C4-2B (cell line): ENCODE results near the gene ALS2CL.

Experiments used
- ZFX ChIP-seq: fragments of 450-650 bp; IDR thresholded peaks from 2 replicates; pipeline ENCODE4 v1.6.1; 2017
- TF ChIP-seq, protein P1 (sequence below): fragments of 450-650 bp; conservative IDR thresholded peaks from 2 replicates; pipeline ENCODE4 v1.5.1; 2017; ENCODE audit warnings: mild to moderate bottlenecking

DNA sequence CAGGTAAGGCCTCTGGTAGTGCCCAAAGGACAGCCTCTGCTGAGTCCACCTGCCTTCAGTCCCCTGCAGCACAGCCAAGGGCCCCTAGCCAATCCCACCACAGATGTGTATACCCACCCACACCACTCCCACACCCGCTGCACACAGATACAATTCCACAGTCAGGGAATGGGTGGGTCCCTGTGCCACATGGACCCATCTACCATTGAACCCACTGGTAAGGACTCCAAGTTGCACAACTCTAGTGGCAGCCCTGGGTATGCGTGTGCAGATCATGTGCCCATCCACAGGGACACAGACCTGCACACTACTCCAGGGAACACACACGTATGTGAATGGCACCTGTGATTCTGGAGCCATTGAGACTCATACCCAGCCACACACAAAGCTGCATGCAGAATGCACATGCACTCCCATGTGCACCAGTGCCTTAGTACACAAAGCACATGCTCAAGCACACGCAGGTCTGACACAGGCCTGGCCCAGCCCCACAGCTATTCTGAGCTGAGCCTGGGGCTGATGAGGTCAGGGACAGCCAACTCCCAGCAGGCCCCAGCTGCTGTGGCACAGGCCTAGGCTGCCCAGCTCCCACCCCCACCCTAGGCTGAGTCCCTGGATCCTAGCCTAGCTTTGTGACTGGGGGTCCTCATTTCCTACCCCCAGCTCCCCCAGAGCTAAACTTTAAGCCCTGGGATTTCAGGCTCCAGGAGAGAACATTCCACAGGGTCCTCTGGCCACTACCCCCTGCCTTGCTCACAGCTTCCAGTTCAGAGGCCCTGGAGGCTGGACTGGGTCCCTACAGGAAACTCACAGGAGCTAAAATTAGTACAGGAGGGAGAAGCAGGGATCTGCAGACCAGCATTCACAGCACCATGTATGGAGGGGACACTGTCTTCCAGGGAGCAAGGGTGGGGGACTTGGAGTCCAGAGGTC is 2.7 kb upstream of the ALS2CL start:
- TF ChIP-seq, protein P1, sequence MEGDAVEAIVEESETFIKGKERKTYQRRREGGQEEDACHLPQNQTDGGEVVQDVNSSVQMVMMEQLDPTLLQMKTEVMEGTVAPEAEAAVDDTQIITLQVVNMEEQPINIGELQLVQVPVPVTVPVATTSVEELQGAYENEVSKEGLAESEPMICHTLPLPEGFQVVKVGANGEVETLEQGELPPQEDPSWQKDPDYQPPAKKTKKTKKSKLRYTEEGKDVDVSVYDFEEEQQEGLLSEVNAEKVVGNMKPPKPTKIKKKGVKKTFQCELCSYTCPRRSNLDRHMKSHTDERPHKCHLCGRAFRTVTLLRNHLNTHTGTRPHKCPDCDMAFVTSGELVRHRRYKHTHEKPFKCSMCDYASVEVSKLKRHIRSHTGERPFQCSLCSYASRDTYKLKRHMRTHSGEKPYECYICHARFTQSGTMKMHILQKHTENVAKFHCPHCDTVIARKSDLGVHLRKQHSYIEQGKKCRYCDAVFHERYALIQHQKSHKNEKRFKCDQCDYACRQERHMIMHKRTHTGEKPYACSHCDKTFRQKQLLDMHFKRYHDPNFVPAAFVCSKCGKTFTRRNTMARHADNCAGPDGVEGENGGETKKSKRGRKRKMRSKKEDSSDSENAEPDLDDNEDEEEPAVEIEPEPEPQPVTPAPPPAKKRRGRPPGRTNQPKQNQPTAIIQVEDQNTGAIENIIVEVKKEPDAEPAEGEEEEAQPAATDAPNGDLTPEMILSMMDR, result no peak
- TF ChIP-seq ZFX, result no peak
